GM18519 (cell line): ENCODE results near the gene ANK2.

Source experiments
- ATAC-seq: cut with Tn5 transposase; IDR thresholded peaks from one replicate; pipeline ENCODE4 v1.9.1; 2021; ENCODE audit warnings: mild to moderate bottlenecking, moderate library complexity; ENCODE audit not compliant: unreplicated experiment, low FRiP score

The ANK2 gene

GRCh38 chr4:113086172-113086695 lies 36.8 kb downstream of the ANK2 start:
- ATAC-seq = no peak

- no peak for ATAC-seq
Measured at GRCh38 chr4:113088050-113088449, 38.6 kb downstream of the ANK2 start.

GRCh38 chr4:113090954-113091353 lies 41.5 kb downstream of the ANK2 start:
- no peak for ATAC-seq

GRCh38 chr4:113094331-113094730 lies 44.9 kb downstream of the ANK2 start:
- no peak for ATAC-seq

- ATAC-seq = no peak
Measured at GRCh38 chr4:113094802-113095201, 45.3 kb downstream of the ANK2 start.

- no peak for ATAC-seq
Measured at GRCh38 chr4:113101669-113102068, 52.2 kb downstream of the ANK2 start.

GRCh38 chr4:113103556-113103955 lies 54.1 kb downstream of the ANK2 start:
- ATAC-seq = no peak

GRCh38 chr4:113106108-113106507 lies 56.7 kb downstream of the ANK2 start:
- ATAC-seq = no peak

- ATAC-seq = no peak
Measured at GRCh38 chr4:113109106-113109718, 59.8 kb downstream of the ANK2 start.

GRCh38 chr4:113112338-113112978 lies 63.0 kb downstream of the ANK2 start:
- no peak for ATAC-seq

GRCh38 chr4:113113151-113113550 lies 63.7 kb downstream of the ANK2 start:
- no peak for ATAC-seq

GRCh38 chr4:113114884-113115283 lies 65.4 kb downstream of the ANK2 start:
- no peak for ATAC-seq

GRCh38 chr4:113116414-113117357 lies 67.2 kb downstream of the ANK2 start:
- ATAC-seq = no peak

GRCh38 chr4:113117358-113117702 lies 67.9 kb downstream of the ANK2 start:
- no peak for ATAC-seq

GRCh38 chr4:113122066-113122465 lies 72.6 kb downstream of the ANK2 start:
- no peak for ATAC-seq

GRCh38 chr4:113125418-113125817 lies 76.0 kb downstream of the ANK2 start:
- no peak for ATAC-seq

- no peak for ATAC-seq
Measured at GRCh38 chr4:113131136-113131535, 81.7 kb downstream of the ANK2 start.

- ATAC-seq = no peak
Measured at GRCh38 chr4:113131621-113132020, 82.2 kb downstream of the ANK2 start.

- ATAC-seq = no peak
Measured at GRCh38 chr4:113141901-113142346, 92.5 kb downstream of the ANK2 start.

- ATAC-seq = no peak
Measured at GRCh38 chr4:113142351-113142750, 92.9 kb downstream of the ANK2 start.

GRCh38 chr4:113144091-113144490 lies 94.6 kb downstream of the ANK2 start:
- no peak for ATAC-seq
